ENCODE measurements around the gene ARAP1. TPM values are rescaled to one million over a fixed set of nuclear protein-coding genes. Genes with fewer than 3 reads are reported as not detected.

Gene ARAP1
- total RNA-seq, 1 donor = 95.2 TPM

DNA sequence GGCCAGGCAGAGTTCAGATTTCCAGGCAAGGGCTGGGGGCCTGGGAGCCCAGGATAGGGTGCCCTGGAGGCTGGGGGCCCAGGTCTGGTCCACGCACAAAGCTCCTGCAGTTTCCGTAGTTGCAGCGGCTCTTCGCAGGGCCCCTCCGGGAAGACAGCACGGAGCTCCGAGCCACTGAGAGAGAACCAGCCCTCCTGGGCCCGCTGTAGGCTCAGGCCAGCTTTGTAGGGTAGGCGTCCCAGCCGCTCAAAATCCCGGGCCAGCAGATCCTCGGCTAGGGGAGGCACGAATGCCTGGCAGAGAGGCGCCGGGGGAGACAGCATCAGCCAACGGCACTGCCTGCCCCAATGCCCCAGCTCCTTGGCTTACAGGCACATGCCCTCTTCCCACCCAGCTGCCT lies 54.4 kb downstream of the ARAP1 start:
- Histone ChIP-seq H3K9me3 (ENCODE audit: low read depth, low read length) (no peaks in the 10 kb centered on the region), H3K27me3 (ENCODE audit: insufficient read depth, low read length) (no peaks in the 10 kb centered on the region), H3K27ac (ENCODE audit: low read depth, low read length) (no peak overlapping the region), H3K4me2 (ENCODE audit: insufficient read depth, low read length) (no peak overlapping the region), H3K79me2 (ENCODE audit: insufficient read depth, low read length) (no peaks in the 10 kb centered on the region), H3K4me3 (ENCODE audit: insufficient read depth, low read length) (no peak overlapping the region), H2AFZ (ENCODE audit: low read length) (no peak overlapping the region), H4K20me1 (ENCODE audit: insufficient read depth, low read length) (peaks cover 30% of the 10 kb centered on the region), H3K4me1 (ENCODE audit: insufficient read depth, low read length) (peaks cover 7% of the 10 kb centered on the region), H3K36me3 (ENCODE audit: insufficient read depth, low read length) (peaks cover 75% of the 10 kb centered on the region)
- TF ChIP-seq, protein P1, sequence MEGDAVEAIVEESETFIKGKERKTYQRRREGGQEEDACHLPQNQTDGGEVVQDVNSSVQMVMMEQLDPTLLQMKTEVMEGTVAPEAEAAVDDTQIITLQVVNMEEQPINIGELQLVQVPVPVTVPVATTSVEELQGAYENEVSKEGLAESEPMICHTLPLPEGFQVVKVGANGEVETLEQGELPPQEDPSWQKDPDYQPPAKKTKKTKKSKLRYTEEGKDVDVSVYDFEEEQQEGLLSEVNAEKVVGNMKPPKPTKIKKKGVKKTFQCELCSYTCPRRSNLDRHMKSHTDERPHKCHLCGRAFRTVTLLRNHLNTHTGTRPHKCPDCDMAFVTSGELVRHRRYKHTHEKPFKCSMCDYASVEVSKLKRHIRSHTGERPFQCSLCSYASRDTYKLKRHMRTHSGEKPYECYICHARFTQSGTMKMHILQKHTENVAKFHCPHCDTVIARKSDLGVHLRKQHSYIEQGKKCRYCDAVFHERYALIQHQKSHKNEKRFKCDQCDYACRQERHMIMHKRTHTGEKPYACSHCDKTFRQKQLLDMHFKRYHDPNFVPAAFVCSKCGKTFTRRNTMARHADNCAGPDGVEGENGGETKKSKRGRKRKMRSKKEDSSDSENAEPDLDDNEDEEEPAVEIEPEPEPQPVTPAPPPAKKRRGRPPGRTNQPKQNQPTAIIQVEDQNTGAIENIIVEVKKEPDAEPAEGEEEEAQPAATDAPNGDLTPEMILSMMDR (IDR thresholded peaks at IDR 0.05; ENCODE audit: extremely low read depth, low read depth, low read length) = no peak
- DNase-seq (ENCODE audit: insufficient read length, low spot score, missing footprints) = no peak

DNA sequence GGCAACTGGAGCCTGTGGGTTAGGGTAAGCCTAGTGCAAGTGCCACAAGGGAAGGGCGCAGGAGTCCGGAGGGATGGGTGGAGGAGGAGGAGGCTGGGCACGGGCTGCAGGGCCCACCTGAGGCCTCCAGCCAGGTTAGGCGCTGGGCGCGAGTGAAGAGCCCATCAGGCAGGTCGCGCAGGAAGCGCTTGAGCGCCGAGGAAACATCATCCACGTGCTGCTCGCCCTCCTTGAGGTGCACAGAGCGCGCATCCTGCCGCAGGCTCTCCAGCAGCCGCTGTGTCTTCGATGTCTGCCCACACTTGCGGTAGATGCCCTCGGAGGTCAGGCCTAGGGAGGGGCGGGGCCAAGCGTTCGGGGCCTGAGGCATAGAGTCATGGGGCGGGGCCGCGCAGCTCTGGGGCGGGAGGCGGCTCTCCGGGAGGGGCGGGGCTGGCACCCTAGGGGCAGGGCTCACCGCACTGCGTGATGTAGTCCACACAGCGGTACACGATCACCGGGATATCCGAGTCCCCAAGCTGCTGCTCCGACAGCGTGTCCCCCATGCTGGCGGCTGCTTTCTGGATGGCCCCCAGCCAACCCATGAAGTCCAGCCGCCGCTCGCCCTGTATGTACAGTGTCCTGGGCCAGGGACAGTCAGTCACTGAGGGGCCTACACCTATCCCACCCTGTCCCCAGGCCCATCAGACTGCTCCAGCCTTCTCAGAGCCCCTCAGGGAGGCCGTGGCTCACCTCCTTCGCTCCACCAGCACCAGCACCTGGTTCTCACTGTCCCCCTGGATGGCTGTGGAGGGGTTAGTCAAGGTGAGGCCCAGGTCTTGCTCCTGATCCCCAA lies 55.1 kb downstream of the ARAP1 start:
- H2AFZ ChIP-seq (ENCODE audit: low read length) = no peak overlapping the region
- no peak for DNase-seq (ENCODE audit: insufficient read length, low spot score, missing footprints)
- peaks cover 25% of the 10 kb centered on the region for H4K20me1 ChIP-seq (ENCODE audit: insufficient read depth, low read length)
- no peak overlapping the region for H3K27ac ChIP-seq (ENCODE audit: low read depth, low read length)
- H3K4me3 ChIP-seq (ENCODE audit: insufficient read depth, low read length) = no peak overlapping the region
- no peaks in the 10 kb centered on the region for H3K79me2 ChIP-seq (ENCODE audit: insufficient read depth, low read length)
- TF ChIP-seq, protein P1 (IDR thresholded peaks at IDR 0.05; ENCODE audit: extremely low read depth, low read depth, low read length) = no peak
- H3K27me3 ChIP-seq (ENCODE audit: insufficient read depth, low read length) = no peaks in the 10 kb centered on the region
- H3K4me1 ChIP-seq (ENCODE audit: insufficient read depth, low read length) = peaks cover 7% of the 10 kb centered on the region
- no peak overlapping the region for H3K4me2 ChIP-seq (ENCODE audit: insufficient read depth, low read length)
- H3K9me3 ChIP-seq (ENCODE audit: low read depth, low read length) = no peaks in the 10 kb centered on the region
- peaks cover 77% of the 10 kb centered on the region for H3K36me3 ChIP-seq (ENCODE audit: insufficient read depth, low read length)

DNA sequence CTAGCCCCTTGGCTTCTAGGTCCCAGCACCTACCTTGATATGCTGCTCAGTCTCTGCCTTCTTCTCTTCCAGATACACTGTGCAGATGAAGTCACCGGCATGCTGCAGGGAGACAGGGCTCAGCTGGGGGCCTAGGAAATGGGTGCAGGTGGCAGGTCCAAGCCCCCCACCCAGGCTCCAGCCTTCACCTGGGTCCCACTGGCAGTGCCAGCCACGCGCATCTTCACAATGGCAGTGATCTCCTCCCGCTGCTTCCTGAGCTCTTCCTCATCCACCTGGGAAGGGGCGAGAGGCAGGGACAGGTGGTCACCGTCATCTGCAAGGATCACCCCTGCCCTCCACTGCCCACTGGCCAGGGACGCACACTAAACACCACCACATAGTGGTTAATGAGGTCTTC lies 56.9 kb downstream of the ARAP1 start:
- no peak overlapping the region for H2AFZ ChIP-seq (ENCODE audit: low read length)
- H3K4me2 ChIP-seq (ENCODE audit: insufficient read depth, low read length) = no peak overlapping the region
- H4K20me1 ChIP-seq (ENCODE audit: insufficient read depth, low read length) = peaks cover 27% of the 10 kb centered on the region
- H3K27ac ChIP-seq (ENCODE audit: low read depth, low read length) = no peak overlapping the region
- DNase-seq (ENCODE audit: insufficient read length, low spot score, missing footprints) = no peak
- peaks cover 7% of the 10 kb centered on the region for H3K4me1 ChIP-seq (ENCODE audit: insufficient read depth, low read length)
- no peaks in the 10 kb centered on the region for H3K9me3 ChIP-seq (ENCODE audit: low read depth, low read length)
- H3K79me2 ChIP-seq (ENCODE audit: insufficient read depth, low read length) = no peaks in the 10 kb centered on the region
- H3K27me3 ChIP-seq (ENCODE audit: insufficient read depth, low read length) = no peaks in the 10 kb centered on the region
- no peak overlapping the region for H3K4me3 ChIP-seq (ENCODE audit: insufficient read depth, low read length)
- H3K36me3 ChIP-seq (ENCODE audit: insufficient read depth, low read length) = peaks cover 82% of the 10 kb centered on the region
- TF ChIP-seq, protein P1 (IDR thresholded peaks at IDR 0.05; ENCODE audit: extremely low read depth, low read depth, low read length) = no peak

DNA sequence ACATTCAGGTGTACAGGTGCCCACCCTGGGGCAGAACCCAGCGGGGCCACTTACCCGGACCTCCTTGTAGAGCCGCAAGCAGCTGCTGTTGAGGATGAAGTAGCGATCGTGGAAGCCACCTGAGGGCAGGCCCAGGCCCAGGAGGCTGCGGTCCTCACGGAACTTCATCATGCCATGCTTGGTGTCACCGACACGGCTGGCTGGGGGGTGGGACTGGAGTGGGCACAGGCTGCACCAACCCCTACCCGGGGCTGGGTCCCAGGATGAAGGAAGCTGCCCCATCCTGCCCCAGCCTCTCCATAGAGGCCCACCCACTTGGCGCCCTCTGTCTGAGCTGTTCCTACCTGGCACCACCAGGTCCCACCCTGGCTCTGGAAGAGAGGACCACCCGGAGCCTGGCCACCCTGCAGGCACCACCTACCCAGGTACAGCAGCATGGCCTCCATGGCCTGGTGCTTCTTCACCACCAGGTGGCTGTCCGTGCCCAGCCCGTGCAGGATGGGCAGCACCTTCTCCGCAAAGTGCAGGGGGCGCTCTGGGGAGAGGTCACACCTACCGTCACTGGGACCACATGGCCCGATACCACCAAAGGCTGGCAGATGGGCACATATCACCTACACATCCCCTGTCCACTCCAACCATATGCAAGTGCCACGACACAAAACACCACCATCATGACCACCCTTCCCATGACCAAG lies 58.8 kb downstream of the ARAP1 start:
- no peak overlapping the region for H3K4me3 ChIP-seq (ENCODE audit: insufficient read depth, low read length)
- TF ChIP-seq, protein P1 (IDR thresholded peaks at IDR 0.05; ENCODE audit: extremely low read depth, low read depth, low read length) = no peak
- no peaks in the 10 kb centered on the region for H3K79me2 ChIP-seq (ENCODE audit: insufficient read depth, low read length)
- H3K4me2 ChIP-seq (ENCODE audit: insufficient read depth, low read length) = no peak overlapping the region
- H4K20me1 ChIP-seq (ENCODE audit: insufficient read depth, low read length) = peaks cover 18% of the 10 kb centered on the region
- no peaks in the 10 kb centered on the region for H3K9me3 ChIP-seq (ENCODE audit: low read depth, low read length)
- H3K36me3 ChIP-seq (ENCODE audit: insufficient read depth, low read length) = peaks cover 85% of the 10 kb centered on the region
- no peaks in the 10 kb centered on the region for H3K27me3 ChIP-seq (ENCODE audit: insufficient read depth, low read length)
- H2AFZ ChIP-seq (ENCODE audit: low read length) = no peak overlapping the region
- DNase-seq (ENCODE audit: insufficient read length, low spot score, missing footprints) = no peak
- no peaks in the 10 kb centered on the region for H3K4me1 ChIP-seq (ENCODE audit: insufficient read depth, low read length)
- no peak overlapping the region for H3K27ac ChIP-seq (ENCODE audit: low read depth, low read length)

Measured in osteoblast (primary cell).